HL-60 (cell line): ENCODE data around the gene ST7.

Source experiments
- DNase-seq, 2 experiments: peaks; one replicate each; pipeline ENCODE4 v3.0.0-alpha.2; 2010 to 2020; ENCODE audit warnings: low read depth in 1 of 2, low spot score in 1 of 2
- H3K27ac ChIP-seq: fragments of 250-450 bp; sonication (Bioruptor Pico); replicated peaks from 2 replicates; pipeline ENCODE4 v1.5.1; 2020; ENCODE audit warnings: mild to moderate bottlenecking, moderate library complexity
- H3K27me3 ChIP-seq: fragments of 250-450 bp; sonication (Bioruptor Pico); 2 replicates; pipeline ENCODE4 v1.5.1; 2021; ENCODE audit warnings: mild to moderate bottlenecking, moderate library complexity; ENCODE audit not compliant: insufficient read depth, poor library complexity, severe bottlenecking
- H3K4me3 ChIP-seq: replicated peaks from 2 replicates; pipeline ENCODE4 v1.5.1; 2011; ENCODE audit warnings: mild to moderate bottlenecking, control low read depth, low read length; ENCODE audit not compliant: insufficient read depth
- GABPA ChIP-seq: IDR thresholded peaks from 2 replicates; pipeline ENCODE4 v1.6.1; 2012; ENCODE audit warnings: low read depth
- POLR2AphosphoS5 ChIP-seq: IDR thresholded peaks from 2 replicates; pipeline ENCODE4 v1.6.1; 2012; ENCODE audit warnings: low read depth
- REST ChIP-seq: IDR thresholded peaks from 2 replicates; pipeline ENCODE4 v1.6.1; 2012; ENCODE audit warnings: low read depth; ENCODE audit not compliant: insufficient replicate concordance
- SPI1 ChIP-seq: IDR thresholded peaks from 2 replicates; pipeline ENCODE4 v1.6.1; 2012; ENCODE audit warnings: low read depth, mild to moderate bottlenecking, borderline replicate concordance
- TF ChIP-seq, protein P1 (sequence below): IDR thresholded peaks from one replicate; pipeline ENCODE4 v1.5.1; 2011; ENCODE audit warnings: low read length, control low read depth, inconsistent platforms; ENCODE audit not compliant: insufficient read depth

Gene ST7

DNA sequence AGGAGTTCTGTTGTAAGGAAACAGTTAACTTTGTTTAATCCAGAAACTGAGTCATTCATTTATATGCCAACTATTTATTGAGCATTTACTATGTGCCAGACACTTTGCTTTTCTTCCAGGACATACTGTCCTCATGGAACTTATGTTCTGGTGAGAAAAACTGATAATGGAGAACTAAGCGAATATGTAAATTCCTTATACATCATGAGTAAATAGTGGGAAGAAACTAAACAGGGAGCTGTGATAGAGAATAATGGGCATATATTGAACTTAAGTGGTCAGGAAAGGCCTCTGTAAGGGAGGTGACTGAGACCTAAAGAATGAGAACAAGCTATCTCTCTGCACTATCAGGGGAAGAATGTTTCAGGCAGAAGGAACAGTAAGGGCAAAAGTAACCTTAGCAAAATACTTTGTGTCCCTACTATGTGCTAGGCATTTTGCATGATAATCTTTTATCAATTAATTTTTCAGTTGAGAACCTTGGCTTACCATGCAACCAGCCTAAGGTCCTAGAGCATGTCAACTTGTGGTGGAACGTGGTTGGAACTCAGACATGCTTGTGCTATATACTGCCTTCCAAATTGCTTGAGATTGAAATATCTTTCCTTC, 45.4 kb downstream of the ST7 start:
- H3K27me3 ChIP-seq: no peaks in the 10 kb centered on the region
- no peak for TF ChIP-seq POLR2AphosphoS5
- TF ChIP-seq SPI1: no peak
- TF ChIP-seq REST: no peak
- no peak for TF ChIP-seq GABPA
- TF ChIP-seq, protein P1, sequence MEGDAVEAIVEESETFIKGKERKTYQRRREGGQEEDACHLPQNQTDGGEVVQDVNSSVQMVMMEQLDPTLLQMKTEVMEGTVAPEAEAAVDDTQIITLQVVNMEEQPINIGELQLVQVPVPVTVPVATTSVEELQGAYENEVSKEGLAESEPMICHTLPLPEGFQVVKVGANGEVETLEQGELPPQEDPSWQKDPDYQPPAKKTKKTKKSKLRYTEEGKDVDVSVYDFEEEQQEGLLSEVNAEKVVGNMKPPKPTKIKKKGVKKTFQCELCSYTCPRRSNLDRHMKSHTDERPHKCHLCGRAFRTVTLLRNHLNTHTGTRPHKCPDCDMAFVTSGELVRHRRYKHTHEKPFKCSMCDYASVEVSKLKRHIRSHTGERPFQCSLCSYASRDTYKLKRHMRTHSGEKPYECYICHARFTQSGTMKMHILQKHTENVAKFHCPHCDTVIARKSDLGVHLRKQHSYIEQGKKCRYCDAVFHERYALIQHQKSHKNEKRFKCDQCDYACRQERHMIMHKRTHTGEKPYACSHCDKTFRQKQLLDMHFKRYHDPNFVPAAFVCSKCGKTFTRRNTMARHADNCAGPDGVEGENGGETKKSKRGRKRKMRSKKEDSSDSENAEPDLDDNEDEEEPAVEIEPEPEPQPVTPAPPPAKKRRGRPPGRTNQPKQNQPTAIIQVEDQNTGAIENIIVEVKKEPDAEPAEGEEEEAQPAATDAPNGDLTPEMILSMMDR: no peak
- DNase-seq: no peak
- H3K4me3 ChIP-seq: no peak overlapping the region
- H3K27ac ChIP-seq: no peak overlapping the region

DNA sequence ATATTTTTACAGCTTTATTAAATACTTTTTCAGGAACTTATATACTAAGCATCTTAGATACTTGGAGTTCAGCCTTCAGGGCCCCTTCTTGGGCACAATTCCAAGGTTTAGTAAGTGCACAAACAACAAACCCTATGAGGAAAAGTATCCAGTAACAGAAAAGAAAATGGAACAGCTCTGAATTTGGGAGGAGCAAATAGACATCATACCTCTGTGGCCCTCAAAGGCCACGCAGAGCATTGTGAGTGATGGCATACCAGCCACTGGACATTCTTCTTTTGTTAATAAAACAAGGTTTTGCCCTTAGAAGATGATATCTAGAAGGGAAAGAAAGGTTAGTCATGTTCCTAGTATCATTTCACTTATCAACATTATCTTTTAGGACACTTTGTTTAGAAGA, 46.0 kb downstream of the ST7 start:
- H3K27me3 ChIP-seq: no peaks in the 10 kb centered on the region
- TF ChIP-seq REST (no peak), POLR2AphosphoS5 (no peak), SPI1 (no peak), GABPA (no peak)
- TF ChIP-seq, protein P1: no peak
- no peak overlapping the region for H3K27ac ChIP-seq
- no peak for DNase-seq
- no peak overlapping the region for H3K4me3 ChIP-seq

DNA sequence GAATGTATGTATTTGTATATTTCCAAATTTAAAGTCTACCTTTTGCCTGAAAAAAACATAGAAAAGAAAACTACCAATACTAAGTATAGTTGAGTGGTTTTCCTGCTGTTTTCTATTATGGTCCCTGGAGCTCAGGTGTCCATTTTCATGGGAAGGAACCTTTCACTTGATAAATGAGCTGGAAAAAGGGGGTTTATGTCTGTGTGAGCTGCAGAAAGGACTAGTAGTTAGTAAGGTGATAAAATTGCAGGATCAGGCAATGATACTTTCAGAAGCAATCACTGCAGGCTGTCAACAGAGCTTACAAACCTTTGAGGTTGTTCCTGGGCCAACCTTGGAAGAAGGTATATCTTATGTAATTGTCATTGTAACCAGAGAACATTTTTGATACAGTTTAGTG, 48.0 kb downstream of the ST7 start:
- Histone ChIP-seq H3K27me3 (no peaks in the 10 kb centered on the region), H3K27ac (no peak overlapping the region), H3K4me3 (no peak overlapping the region)
- TF ChIP-seq SPI1 (no peak), GABPA (no peak), REST (no peak), POLR2AphosphoS5 (no peak)
- TF ChIP-seq, protein P1: no peak
- no peak for DNase-seq
